Tibial nerve (tissue), 3 donors: ENCODE results near the gene KSR1.

Experiments used
- CTCF ChIP-seq, 5 experiments: fragments of 200-600 bp in 3 of 5; fragments of 450-650 bp in 2 of 5; sonication (generic) in 3 of 5; IDR thresholded peaks; one replicate each; pipeline ENCODE4 v1.5.1; 2016 to 2019; ENCODE audit warnings: antibody characterized with exemption in 5 of 5, mild to moderate bottlenecking in 3 of 5, moderate library complexity in 2 of 5
- POLR2A ChIP-seq, 2 donors: fragments of 450-650 bp; IDR thresholded peaks; one replicate each; pipeline ENCODE4 v1.6.1; 2017; ENCODE audit warnings: antibody characterized with exemption in 2 of 2, mild to moderate bottlenecking in 2 of 2, moderate library complexity in 2 of 2

GRCh38 chr17:27471321-27472269 is 15.3 kb downstream of the KSR1 start:
- no peak for TF ChIP-seq CTCF (IDR thresholded peaks at IDR 0.05)
- TF ChIP-seq POLR2A (IDR thresholded peaks at IDR 0.05), result no peak
